ENCODE data around the gene PAM16. TPM values are rescaled to one million over a fixed set of nuclear protein-coding genes. Genes with fewer than 3 reads are reported as not detected.

PAM16 gene
- total and polyA plus RNA-seq, 2 of the 8 experiments (the other 6 are each of a cell fraction or from before 2014, with no cell fraction given), result 78.3 to 198 TPM

- TF ChIP-seq, protein P1, sequence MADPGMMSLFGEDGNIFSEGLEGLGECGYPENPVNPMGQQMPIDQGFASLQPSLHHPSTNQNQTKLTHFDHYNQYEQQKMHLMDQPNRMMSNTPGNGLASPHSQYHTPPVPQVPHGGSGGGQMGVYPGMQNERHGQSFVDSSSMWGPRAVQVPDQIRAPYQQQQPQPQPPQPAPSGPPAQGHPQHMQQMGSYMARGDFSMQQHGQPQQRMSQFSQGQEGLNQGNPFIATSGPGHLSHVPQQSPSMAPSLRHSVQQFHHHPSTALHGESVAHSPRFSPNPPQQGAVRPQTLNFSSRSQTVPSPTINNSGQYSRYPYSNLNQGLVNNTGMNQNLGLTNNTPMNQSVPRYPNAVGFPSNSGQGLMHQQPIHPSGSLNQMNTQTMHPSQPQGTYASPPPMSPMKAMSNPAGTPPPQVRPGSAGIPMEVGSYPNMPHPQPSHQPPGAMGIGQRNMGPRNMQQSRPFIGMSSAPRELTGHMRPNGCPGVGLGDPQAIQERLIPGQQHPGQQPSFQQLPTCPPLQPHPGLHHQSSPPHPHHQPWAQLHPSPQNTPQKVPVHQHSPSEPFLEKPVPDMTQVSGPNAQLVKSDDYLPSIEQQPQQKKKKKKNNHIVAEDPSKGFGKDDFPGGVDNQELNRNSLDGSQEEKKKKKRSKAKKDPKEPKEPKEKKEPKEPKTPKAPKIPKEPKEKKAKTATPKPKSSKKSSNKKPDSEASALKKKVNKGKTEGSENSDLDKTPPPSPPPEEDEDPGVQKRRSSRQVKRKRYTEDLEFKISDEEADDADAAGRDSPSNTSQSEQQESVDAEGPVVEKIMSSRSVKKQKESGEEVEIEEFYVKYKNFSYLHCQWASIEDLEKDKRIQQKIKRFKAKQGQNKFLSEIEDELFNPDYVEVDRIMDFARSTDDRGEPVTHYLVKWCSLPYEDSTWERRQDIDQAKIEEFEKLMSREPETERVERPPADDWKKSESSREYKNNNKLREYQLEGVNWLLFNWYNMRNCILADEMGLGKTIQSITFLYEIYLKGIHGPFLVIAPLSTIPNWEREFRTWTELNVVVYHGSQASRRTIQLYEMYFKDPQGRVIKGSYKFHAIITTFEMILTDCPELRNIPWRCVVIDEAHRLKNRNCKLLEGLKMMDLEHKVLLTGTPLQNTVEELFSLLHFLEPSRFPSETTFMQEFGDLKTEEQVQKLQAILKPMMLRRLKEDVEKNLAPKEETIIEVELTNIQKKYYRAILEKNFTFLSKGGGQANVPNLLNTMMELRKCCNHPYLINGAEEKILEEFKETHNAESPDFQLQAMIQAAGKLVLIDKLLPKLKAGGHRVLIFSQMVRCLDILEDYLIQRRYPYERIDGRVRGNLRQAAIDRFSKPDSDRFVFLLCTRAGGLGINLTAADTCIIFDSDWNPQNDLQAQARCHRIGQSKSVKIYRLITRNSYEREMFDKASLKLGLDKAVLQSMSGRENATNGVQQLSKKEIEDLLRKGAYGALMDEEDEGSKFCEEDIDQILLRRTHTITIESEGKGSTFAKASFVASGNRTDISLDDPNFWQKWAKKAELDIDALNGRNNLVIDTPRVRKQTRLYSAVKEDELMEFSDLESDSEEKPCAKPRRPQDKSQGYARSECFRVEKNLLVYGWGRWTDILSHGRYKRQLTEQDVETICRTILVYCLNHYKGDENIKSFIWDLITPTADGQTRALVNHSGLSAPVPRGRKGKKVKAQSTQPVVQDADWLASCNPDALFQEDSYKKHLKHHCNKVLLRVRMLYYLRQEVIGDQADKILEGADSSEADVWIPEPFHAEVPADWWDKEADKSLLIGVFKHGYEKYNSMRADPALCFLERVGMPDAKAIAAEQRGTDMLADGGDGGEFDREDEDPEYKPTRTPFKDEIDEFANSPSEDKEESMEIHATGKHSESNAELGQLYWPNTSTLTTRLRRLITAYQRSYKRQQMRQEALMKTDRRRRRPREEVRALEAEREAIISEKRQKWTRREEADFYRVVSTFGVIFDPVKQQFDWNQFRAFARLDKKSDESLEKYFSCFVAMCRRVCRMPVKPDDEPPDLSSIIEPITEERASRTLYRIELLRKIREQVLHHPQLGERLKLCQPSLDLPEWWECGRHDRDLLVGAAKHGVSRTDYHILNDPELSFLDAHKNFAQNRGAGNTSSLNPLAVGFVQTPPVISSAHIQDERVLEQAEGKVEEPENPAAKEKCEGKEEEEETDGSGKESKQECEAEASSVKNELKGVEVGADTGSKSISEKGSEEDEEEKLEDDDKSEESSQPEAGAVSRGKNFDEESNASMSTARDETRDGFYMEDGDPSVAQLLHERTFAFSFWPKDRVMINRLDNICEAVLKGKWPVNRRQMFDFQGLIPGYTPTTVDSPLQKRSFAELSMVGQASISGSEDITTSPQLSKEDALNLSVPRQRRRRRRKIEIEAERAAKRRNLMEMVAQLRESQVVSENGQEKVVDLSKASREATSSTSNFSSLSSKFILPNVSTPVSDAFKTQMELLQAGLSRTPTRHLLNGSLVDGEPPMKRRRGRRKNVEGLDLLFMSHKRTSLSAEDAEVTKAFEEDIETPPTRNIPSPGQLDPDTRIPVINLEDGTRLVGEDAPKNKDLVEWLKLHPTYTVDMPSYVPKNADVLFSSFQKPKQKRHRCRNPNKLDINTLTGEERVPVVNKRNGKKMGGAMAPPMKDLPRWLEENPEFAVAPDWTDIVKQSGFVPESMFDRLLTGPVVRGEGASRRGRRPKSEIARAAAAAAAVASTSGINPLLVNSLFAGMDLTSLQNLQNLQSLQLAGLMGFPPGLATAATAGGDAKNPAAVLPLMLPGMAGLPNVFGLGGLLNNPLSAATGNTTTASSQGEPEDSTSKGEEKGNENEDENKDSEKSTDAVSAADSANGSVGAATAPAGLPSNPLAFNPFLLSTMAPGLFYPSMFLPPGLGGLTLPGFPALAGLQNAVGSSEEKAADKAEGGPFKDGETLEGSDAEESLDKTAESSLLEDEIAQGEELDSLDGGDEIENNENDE (IDR thresholded peaks at IDR 0.05; ENCODE audit: insufficient replicate concordance, low read length), result no peak
- TF ChIP-seq GABPA (IDR thresholded peaks at IDR 0.05; ENCODE audit: borderline replicate concordance, insufficient read depth, low read length), result no peak
Measured at GRCh38 chr16:4347010-4347409, 4.1 kb downstream of the PAM16 start (continued).
